Liver (tissue), 9 donors: ENCODE data around the gene CARD11. TPM values are rescaled to one million over a fixed set of nuclear protein-coding genes. Genes with fewer than 3 reads are reported as not detected.

Source experiments
- DNase-seq: peaks from one replicate; pipeline ENCODE4 v3.0.0-alpha.2; 2017; ENCODE audit warnings: low spot score
- H3K27ac ChIP-seq, 2 donors: one replicate each; pipeline ENCODE4 v1.7.0; 2013; ENCODE audit warnings: inconsistent platforms in 2 of 2, low read length in 2 of 2, control low read depth in 1 of 2, low read depth in 1 of 2, mild to moderate bottlenecking in 1 of 2
- H3K27me3 ChIP-seq, 4 donors: one replicate each; pipeline versions ENCODE4 v1.6.1 to v1.7.0; 2013; ENCODE audit warnings: low read length in 3 of 4, inconsistent platforms in 1 of 4, mild to moderate bottlenecking in 1 of 4, moderate library complexity in 1 of 4; ENCODE audit not compliant: control insufficient read depth in 4 of 4, insufficient read depth in 4 of 4
- H3K36me3 ChIP-seq, 4 donors: one replicate each; pipeline versions ENCODE4 v1.6.1 to v1.7.0; 2013; ENCODE audit warnings: low read length in 3 of 4, mild to moderate bottlenecking in 3 of 4, low read depth in 1 of 4, moderate library complexity in 1 of 4; ENCODE audit not compliant: control insufficient read depth in 4 of 4, insufficient read depth in 3 of 4
- H3K4me1 ChIP-seq, 4 donors: one replicate each; pipeline versions ENCODE4 v1.6.1 to v1.7.0; 2013; ENCODE audit warnings: low read length in 3 of 4, mild to moderate bottlenecking in 3 of 4, moderate library complexity in 1 of 4; ENCODE audit not compliant: control insufficient read depth in 4 of 4, insufficient read depth in 4 of 4
- H3K4me3 ChIP-seq, 3 donors: one replicate each; pipeline versions ENCODE4 v1.6.1 to v1.7.0; 2013; ENCODE audit warnings: low read length in 3 of 3, control low read depth in 1 of 3, low read depth in 1 of 3, mild to moderate bottlenecking in 1 of 3
- H3K9ac ChIP-seq, 2 donors: one replicate each; pipeline ENCODE4 v1.7.0; 2013; ENCODE audit warnings: low read length in 2 of 2, mild to moderate bottlenecking in 2 of 2, moderate library complexity in 2 of 2, control low read depth in 1 of 2, low read depth in 1 of 2
- H3K9me3 ChIP-seq, 4 donors: one replicate each; pipeline versions ENCODE4 v1.6.1 to v1.7.0; 2013; ENCODE audit warnings: low read length in 3 of 4; ENCODE audit not compliant: control insufficient read depth in 4 of 4
- ATF3 ChIP-seq: IDR thresholded peaks from 2 replicates; pipeline ENCODE4 v1.6.1; 2016; ENCODE audit warnings: antibody characterized with exemption
- CTCF ChIP-seq: fragments of 150-350 bp; IDR thresholded peaks from 2 replicates; pipeline ENCODE4 v1.5.1; 2017; ENCODE audit warnings: improper control_type of control experiment, low read depth, low read length; ENCODE audit not compliant: missing input control
- EGR1 ChIP-seq, 2 donors: IDR thresholded peaks; 2 replicates each; pipeline ENCODE4 v1.6.1; 2016 to 2018; ENCODE audit warnings: antibody characterized with exemption in 2 of 2, low read depth in 2 of 2
- FOXA1 ChIP-seq: IDR thresholded peaks from 2 replicates; pipeline ENCODE4 v1.6.1; 2016; ENCODE audit warnings: antibody characterized with exemption
- FOXA2 ChIP-seq: IDR thresholded peaks from 2 replicates; pipeline ENCODE4 v1.6.1; 2016; ENCODE audit warnings: antibody characterized with exemption
- GABPA ChIP-seq, 2 donors: IDR thresholded peaks in 1 of 2; conservative IDR thresholded peaks in 1 of 2; 2 replicates each; pipeline ENCODE4 v1.6.1; 2016; ENCODE audit warnings: antibody characterized with exemption in 2 of 2, mild to moderate bottlenecking in 1 of 2, moderate library complexity in 1 of 2
- HNF4A ChIP-seq, 2 donors: conservative IDR thresholded peaks; 2 replicates each; pipeline ENCODE4 v1.6.1; 2016; ENCODE audit warnings: antibody characterized with exemption in 2 of 2, mild to moderate bottlenecking in 2 of 2
- HNF4G ChIP-seq: IDR thresholded peaks from 2 replicates; pipeline ENCODE4 v1.6.1; 2016; ENCODE audit warnings: antibody characterized with exemption
- JUND ChIP-seq, 2 donors: IDR thresholded peaks; 2 replicates each; pipeline ENCODE4 v1.6.1; 2016; ENCODE audit warnings: antibody characterized with exemption in 2 of 2
- MAX ChIP-seq: IDR thresholded peaks from 2 replicates; pipeline ENCODE4 v1.6.1; 2016; ENCODE audit warnings: antibody characterized with exemption
- NR2F2 ChIP-seq: IDR thresholded peaks from 2 replicates; pipeline ENCODE4 v1.6.1; 2016; ENCODE audit warnings: antibody characterized with exemption
- RAD21 ChIP-seq, 2 donors: IDR thresholded peaks; 2 replicates each; pipeline ENCODE4 v1.6.1; 2016; ENCODE audit warnings: antibody characterized with exemption in 2 of 2, mild to moderate bottlenecking in 2 of 2
- REST ChIP-seq: IDR thresholded peaks from 2 replicates; pipeline ENCODE4 v1.6.1; 2016; ENCODE audit warnings: antibody characterized with exemption, mild to moderate bottlenecking
- RXRA ChIP-seq, 2 donors: IDR thresholded peaks; 2 replicates each; pipeline ENCODE4 v1.6.1; 2017 to 2018; ENCODE audit warnings: antibody characterized with exemption in 2 of 2, mild to moderate bottlenecking in 1 of 2
- SP1 ChIP-seq: IDR thresholded peaks from 2 replicates; pipeline ENCODE4 v1.6.1; 2018; ENCODE audit warnings: antibody characterized with exemption, mild to moderate bottlenecking
- TAF1 ChIP-seq: conservative IDR thresholded peaks from 2 replicates; pipeline ENCODE4 v1.6.1; 2016; ENCODE audit warnings: antibody characterized with exemption, mild to moderate bottlenecking
- YY1 ChIP-seq: IDR thresholded peaks from 2 replicates; pipeline ENCODE4 v1.6.1; 2016; ENCODE audit warnings: antibody characterized with exemption, mild to moderate bottlenecking
- ZBTB33 ChIP-seq: IDR thresholded peaks from 2 replicates; pipeline ENCODE4 v1.6.1; 2016; ENCODE audit warnings: antibody characterized with exemption
- WGBS: extraction: QIAGEN DNeasy Blood & Tissue Kit; methylation state at CpG from one replicate; pipeline ENCODE4 v1.1.7; 2013; 5-methylcytosine and 5-hydroxymethylcytosine counted together
- polyA plus RNA-seq, 2 donors: library from polyadenylated mRNA; stranded (reverse) in 1 of 2; unstranded in 1 of 2; fragments of 200-250 nt in 1 of 2; fragments of >200 nt in 1 of 2; fragmentation: Nextera tagmentation in 1 of 2; extraction: Ambion mirVana in 1 of 2; gene quantifications; one replicate each; pipeline versions ENCODE4 v1.2.1 to v1.2.3, GENCODE V29; 2013 to 2015
- total RNA-seq, 2 donors: library from RNA; depleted of rRNA; stranded (reverse); fragments of >200 nt; gene quantifications; one replicate each; pipeline ENCODE4 v1.2.3, GENCODE V29; 2014
- donor health status: healthy.
- donor health status: healthy.
- donor health status: healthy.
- donor health status: healthy.
- donor health status: healthy.

The CARD11 gene
- total and polyA plus RNA-seq, 4 donors = 0.42 to 1.3 (median 0.83) TPM

GRCh38 chr7:2911466-2911865, 132.2 kb downstream of the CARD11 start:
- H3K9me3 ChIP-seq = no peaks in the 10 kb centered on the region
- DNase-seq = no peak
- H3K4me1 ChIP-seq = no peaks in the 10 kb centered on the region
- TF ChIP-seq HNF4A (conservative IDR thresholded peaks at IDR 0.05) = no peak
- no peak for TF ChIP-seq RXRA (IDR thresholded peaks at IDR 0.05)
- no peak for TF ChIP-seq FOXA1
- no peak for TF ChIP-seq HNF4G
- H3K9ac ChIP-seq = no peak overlapping the region
- H3K36me3 ChIP-seq = no peaks in the 10 kb centered on the region
- peaks cover 0 to 4% (median 0%) of the 10 kb centered on the region in 4 donors for H3K27me3 ChIP-seq
- no peak overlapping the region for H3K4me3 ChIP-seq
- H3K27ac ChIP-seq = no peak overlapping the region
- WGBS = 60% methylated on average over 13 of the region's 13 CpGs

GRCh38 chr7:2909471-2910039, 134.1 kb downstream of the CARD11 start:
- Histone ChIP-seq H3K4me3 (no peak overlapping the region), H3K9me3 (peaks cover 0 to 3% (median 1%) of the 10 kb centered on the region in 4 donors), H3K27me3 (no peaks in the 10 kb centered on the region), H3K4me1 (no peaks in the 10 kb centered on the region), H3K27ac (no peak overlapping the region), H3K9ac (no peak overlapping the region), H3K36me3 (no peaks in the 10 kb centered on the region)
- no peak for DNase-seq
- TF ChIP-seq CTCF (no peak), RAD21 (IDR thresholded peaks at IDR 0.05) (no peak), TAF1 (no peak), EGR1 (IDR thresholded peaks at IDR 0.05; ENCODE audit: low read depth in 2 of 2) (no peak), HNF4G (no peak), ZBTB33 (no peak), NR2F2 (no peak), JUND (IDR thresholded peaks at IDR 0.05) (no peak), FOXA1 (no peak), GABPA (IDR thresholded peaks at IDR 0.05 in 1 of 2, conservative IDR thresholded peaks at IDR 0.05 in 1 of 2) (no peak), SP1 (no peak), REST (no peak), ATF3 (no peak), YY1 (no peak), RXRA (IDR thresholded peaks at IDR 0.05) (no peak), FOXA2 (no peak), MAX (no peak), HNF4A (conservative IDR thresholded peaks at IDR 0.05) (no peak)
- 94% methylated on average over 18 of the region's 18 CpGs for WGBS
